Ectodermal cell (in vitro differentiated cells): ENCODE data around the gene CHST11.
"Not testable (repeated sequence)": the region's sequence is repeated elsewhere in the genome, so short reads cannot be mapped to it uniquely, and the experiment has no call there.

Experiments
- H3K27ac ChIP-seq: 2 replicates; pipeline ENCODE4 v1.7.0; 2013; ENCODE audit warnings: mild to moderate bottlenecking, low read depth, low read length; ENCODE audit not compliant: insufficient read depth, poor library complexity, severe bottlenecking
- H3K27me3 ChIP-seq: 2 replicates; pipeline ENCODE4 v1.7.0; 2013; ENCODE audit warnings: mild to moderate bottlenecking, low read length; ENCODE audit not compliant: insufficient read depth, control insufficient read depth, poor library complexity, severe bottlenecking
- H3K36me3 ChIP-seq: one replicate; pipeline ENCODE4 v1.7.0; 2013; ENCODE audit warnings: low read length; ENCODE audit not compliant: control insufficient read depth, insufficient read depth
- H3K4me1 ChIP-seq: one replicate; pipeline ENCODE4 v1.7.0; 2013; ENCODE audit warnings: low read length; ENCODE audit not compliant: control insufficient read depth, insufficient read depth
- H3K4me3 ChIP-seq: 2 replicates; pipeline ENCODE4 v1.7.0; 2013; ENCODE audit warnings: low read depth, low read length, control low read depth; ENCODE audit not compliant: insufficient read depth
- H3K9me3 ChIP-seq: 2 replicates; pipeline ENCODE4 v1.7.0; 2013; ENCODE audit warnings: mild to moderate bottlenecking, low read length, moderate library complexity; ENCODE audit not compliant: control insufficient read depth
- WGBS, 2 experiments: methylation state at CpG; one replicate each; pipeline ENCODE4 v1.1.7; 2013; ENCODE audit warnings: missing lambda C conversion rate in 2 of 2; 5-methylcytosine and 5-hydroxymethylcytosine counted together

CHST11 gene

DNA sequence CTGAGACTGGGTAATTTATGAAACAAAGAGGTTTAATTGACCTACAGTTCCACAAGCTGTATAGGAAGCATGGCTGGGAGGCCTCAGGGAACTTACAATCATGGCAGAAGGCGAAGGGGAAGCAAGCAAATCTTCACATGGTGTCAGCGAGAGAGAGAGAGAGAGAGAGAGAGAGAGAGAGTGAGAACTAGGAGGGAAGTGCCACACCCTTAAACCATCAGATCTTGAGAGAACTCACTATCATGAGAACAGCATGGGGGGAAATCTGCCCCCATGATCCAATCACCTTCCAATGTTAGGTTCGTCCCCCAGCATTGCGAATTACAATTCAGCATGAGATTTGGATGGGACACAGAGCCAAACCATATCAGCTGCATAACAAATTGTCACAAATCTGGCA is 96.7 kb downstream of the CHST11 start:
- no peaks in the 10 kb centered on the region for H3K36me3 ChIP-seq
- no peak overlapping the region for H3K27ac ChIP-seq
- no peak overlapping the region for H3K4me3 ChIP-seq
- H3K9me3 ChIP-seq: no peaks in the 10 kb centered on the region
- 96 to 97% methylated on average over 4 of the region's 4 CpGs for WGBS, 2 experiments
- H3K4me1 ChIP-seq: peaks cover 14% of the 10 kb centered on the region
- H3K27me3 ChIP-seq: no peaks in the 10 kb centered on the region

DNA sequence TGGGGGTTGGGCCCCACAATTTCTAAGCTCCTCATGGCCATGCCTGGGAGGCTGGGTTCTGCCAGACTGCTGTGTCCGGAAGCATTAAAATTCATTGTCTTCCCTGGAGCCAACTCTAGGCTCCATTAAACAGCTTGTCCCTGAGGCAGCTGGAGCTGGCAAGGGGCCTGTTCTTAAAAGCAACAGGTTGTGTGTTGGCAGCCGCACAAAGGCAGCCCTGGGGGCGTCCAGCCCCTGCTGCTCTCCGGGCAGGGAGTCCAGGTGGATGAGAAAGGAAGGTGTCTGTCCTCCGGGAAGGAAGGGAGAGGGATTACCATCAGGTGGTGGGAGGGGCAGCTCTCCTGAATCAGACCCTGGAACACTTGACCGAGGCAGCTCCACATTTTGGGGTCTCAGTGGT is 98.9 kb downstream of the CHST11 start:
- no peaks in the 10 kb centered on the region for H3K9me3 ChIP-seq
- WGBS, 2 experiments: 51 to 60% methylated on average over 6 of the region's 6 CpGs
- H3K27ac ChIP-seq: no peak overlapping the region
- peaks cover 14% of the 10 kb centered on the region for H3K4me1 ChIP-seq
- H3K27me3 ChIP-seq: no peaks in the 10 kb centered on the region
- H3K4me3 ChIP-seq: no peak overlapping the region
- no peaks in the 10 kb centered on the region for H3K36me3 ChIP-seq

DNA sequence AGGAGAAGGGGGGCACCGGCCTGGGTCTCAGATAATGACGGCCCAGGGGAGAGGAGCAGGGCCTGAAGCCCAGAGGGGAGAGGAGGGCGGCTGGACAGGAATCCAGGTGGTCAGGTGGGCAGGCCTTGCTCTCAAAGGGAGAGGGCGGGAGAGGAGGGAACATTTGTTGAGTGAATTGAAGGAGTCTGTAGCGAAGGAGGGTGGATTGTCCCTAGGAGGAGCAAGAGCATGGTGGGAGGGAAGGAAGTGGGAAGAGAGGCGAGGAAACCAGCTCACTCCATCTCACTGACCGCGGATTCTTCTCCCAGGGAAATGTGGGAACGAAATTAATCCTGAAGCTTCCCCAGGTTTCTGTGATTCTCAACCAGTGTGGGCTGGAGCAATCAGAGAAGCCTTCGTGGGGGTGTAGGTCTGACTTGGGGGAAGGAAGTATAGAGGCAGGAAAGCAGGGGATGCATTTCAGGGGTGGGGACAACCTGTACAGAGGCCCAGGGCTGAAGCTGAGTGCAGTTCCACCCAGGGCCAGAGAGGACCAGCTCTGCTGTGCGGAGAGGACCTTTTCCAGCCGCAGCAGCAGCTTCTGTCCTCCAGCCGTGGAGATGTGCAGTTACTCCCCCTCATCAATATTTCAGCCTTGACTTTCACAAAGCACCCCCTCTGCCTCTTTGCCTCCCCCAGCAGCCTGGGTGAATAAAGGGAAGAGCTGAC is 100.9 kb downstream of the CHST11 start:
- Histone ChIP-seq H3K27ac (no peak overlapping the region), H3K4me3 (no peak overlapping the region), H3K36me3 (no peaks in the 10 kb centered on the region), H3K4me1 (peaks cover 5% of the 10 kb centered on the region), H3K9me3 (no peaks in the 10 kb centered on the region), H3K27me3 (no peaks in the 10 kb centered on the region)
- 89% methylated on average over 13 of the region's 13 CpGs for WGBS, 2 experiments

DNA sequence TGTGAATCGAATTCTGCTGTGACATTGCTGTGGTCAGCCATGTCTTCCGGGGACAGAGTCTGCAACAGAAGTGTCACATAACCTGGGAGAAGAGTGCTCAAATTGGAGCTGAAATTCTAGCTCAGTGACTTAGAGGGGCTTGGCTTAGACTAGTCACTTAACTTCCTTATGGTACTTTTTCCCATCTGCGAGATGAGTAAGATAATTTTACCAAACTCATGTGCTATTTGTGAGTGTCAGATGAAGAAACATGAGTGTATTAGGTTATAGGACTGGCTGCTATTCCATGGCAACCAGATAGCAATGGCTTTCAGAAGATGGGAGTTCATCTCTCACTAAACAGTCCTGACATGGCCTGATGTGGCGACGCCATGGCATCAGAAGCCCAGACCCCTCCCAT is 104.1 kb downstream of the CHST11 start:
- Histone ChIP-seq H3K27ac (no peak overlapping the region), H3K36me3 (no peaks in the 10 kb centered on the region), H3K4me1 (peaks cover under 1% of the 10 kb centered on the region), H3K27me3 (no peaks in the 10 kb centered on the region), H3K9me3 (no peaks in the 10 kb centered on the region), H3K4me3 (no peak overlapping the region)
- WGBS, 2 experiments: 94 to 96% methylated on average over 5 of the region's 5 CpGs

DNA sequence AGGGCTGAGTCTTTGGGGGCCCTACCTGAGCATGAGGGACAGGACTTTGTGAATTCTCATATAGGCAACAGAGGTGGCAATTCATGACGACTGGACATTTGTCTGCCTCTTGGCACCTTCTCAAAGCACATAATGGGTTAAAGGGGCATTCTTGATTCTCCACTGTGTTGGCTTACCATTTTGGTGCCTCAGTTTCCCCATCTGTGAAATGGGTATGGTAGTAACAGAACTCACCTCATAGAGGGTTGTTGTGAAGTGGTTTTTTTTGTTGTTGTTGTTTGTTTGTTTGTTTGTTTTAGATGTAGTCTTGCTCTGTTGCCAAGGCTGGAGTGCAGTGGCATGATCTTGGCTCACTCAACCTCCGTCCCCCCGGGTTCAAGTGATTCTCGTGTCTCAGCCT is 106.0 kb downstream of the CHST11 start:
- Histone ChIP-seq H3K36me3 (no peaks in the 10 kb centered on the region), H3K27me3 (no peaks in the 10 kb centered on the region), H3K27ac (no peak overlapping the region), H3K4me3 (no peak overlapping the region), H3K4me1 (no peaks in the 10 kb centered on the region), H3K9me3 (no peaks in the 10 kb centered on the region)
- WGBS, 2 experiments: 97 to 98% methylated on average over 4 of the region's 4 CpGs

- not testable (repeated sequence) for H3K4me3 ChIP-seq, H3K36me3 ChIP-seq, H3K27ac ChIP-seq, H3K9me3 ChIP-seq, H3K27me3 ChIP-seq, H3K4me1 ChIP-seq
- 97 to 98% methylated on average over 3 of the region's 3 CpGs for WGBS, 2 experiments
Measured at GRCh38 chr12:104564662-104565061, 107.9 kb downstream of the CHST11 start.

GRCh38 chr12:104565606-104566243 is 109.0 kb downstream of the CHST11 start:
- Histone ChIP-seq H3K4me1 (no peaks in the 10 kb centered on the region), H3K27me3 (no peaks in the 10 kb centered on the region), H3K27ac (no peak overlapping the region), H3K4me3 (no peak overlapping the region), H3K36me3 (no peaks in the 10 kb centered on the region), H3K9me3 (no peaks in the 10 kb centered on the region)
- 94% methylated on average over 8 of the region's 8 CpGs for WGBS, 2 experiments

DNA sequence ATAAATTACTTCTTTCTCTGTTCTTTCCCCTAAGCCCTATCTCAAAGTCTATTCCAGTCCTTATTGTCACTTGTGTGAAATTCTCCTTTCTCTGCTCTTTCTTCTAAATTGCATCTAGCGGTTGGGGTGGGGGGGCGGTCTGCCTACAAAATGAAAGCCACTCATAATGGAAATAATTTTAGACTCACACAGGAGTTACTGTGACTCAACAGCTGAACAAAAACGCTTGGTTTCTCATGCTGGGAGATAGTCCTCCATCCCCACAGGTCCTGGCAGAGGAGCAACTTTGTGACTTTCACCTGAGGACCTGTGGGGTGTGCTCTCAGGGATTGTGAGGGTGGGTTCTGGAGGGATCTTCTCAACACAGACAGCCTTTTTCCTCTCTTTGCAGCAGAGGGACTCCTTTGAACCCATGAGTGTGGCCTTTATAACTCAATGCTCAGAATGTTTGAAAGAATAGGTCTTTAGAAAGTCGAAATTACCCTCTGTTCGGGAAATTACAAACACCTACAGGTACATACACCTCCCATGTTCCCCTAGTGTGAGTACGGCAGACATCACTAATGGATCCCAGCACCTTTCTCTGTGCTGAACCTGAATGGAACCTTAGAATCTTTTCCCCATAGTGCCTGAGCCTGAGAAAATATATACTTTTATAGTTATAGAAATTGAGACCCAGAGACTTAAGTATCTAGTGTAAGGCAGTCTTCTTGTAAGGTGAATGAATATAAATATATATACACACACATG is 109.7 kb downstream of the CHST11 start:
- Histone ChIP-seq H3K36me3 (no peaks in the 10 kb centered on the region), H3K27ac (no peak overlapping the region), H3K9me3 (no peaks in the 10 kb centered on the region), H3K4me1 (no peaks in the 10 kb centered on the region), H3K4me3 (no peak overlapping the region), H3K27me3 (no peaks in the 10 kb centered on the region)
- WGBS, 2 experiments: 92 to 94% methylated on average over 6 of the region's 6 CpGs

DNA sequence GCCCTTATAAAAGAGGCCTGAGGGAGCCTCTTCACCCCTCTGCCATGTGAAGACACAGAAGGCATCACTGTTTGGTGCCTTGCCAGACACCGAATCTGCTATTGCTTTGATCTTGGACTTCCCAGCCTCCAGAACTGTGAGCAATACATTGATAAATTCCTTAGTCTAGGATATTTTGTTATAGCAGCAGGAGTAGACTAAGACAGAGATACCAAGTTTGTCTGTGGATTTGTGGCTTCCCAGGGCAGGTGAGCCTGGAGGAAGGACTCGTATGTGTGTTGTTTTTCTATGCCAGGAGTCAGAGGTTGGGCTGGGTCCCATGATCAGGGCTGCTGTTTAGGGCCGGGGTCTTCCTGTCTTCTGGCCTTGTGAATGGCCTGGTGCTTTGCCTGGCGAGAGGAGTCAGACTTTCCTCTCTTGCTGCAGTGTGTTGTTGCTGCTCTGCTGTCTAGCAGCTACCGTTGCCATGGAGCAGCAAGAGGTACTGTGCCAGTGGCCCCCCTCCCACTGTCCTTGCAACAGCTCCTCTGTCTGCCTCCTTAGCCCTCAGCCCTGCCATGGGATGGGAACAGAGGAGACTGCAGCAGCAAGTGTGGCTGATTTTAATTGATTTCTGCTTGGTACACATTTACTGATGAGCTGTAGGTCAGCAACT is 111.2 kb downstream of the CHST11 start:
- no peaks in the 10 kb centered on the region for H3K4me1 ChIP-seq
- H3K9me3 ChIP-seq: no peaks in the 10 kb centered on the region
- H3K27ac ChIP-seq: no peak overlapping the region
- no peaks in the 10 kb centered on the region for H3K36me3 ChIP-seq
- no peak overlapping the region for H3K4me3 ChIP-seq
- H3K27me3 ChIP-seq: no peaks in the 10 kb centered on the region
- WGBS, 2 experiments: 79 to 84% methylated on average over 5 of the region's 5 CpGs

GRCh38 chr12:104568487-104568868 is 111.7 kb downstream of the CHST11 start:
- Histone ChIP-seq H3K27me3 (no peaks in the 10 kb centered on the region), H3K36me3 (no peaks in the 10 kb centered on the region), H3K4me3 (no peak overlapping the region), H3K27ac (no peak overlapping the region), H3K4me1 (no peaks in the 10 kb centered on the region), H3K9me3 (no peaks in the 10 kb centered on the region)
- 90% methylated on average over 1 of the region's 1 CpG; no CpG with 5 or more reads in 1 of the 2 experiments for WGBS, 2 experiments
